ENCODE results near the gene C1QTNF12. TPM values are rescaled to one million over a fixed set of nuclear protein-coding genes. Genes with fewer than 3 reads are reported as not detected.

C1QTNF12 gene
- total RNA-seq, 2 experiments from 2014 or later: 1.2 to 1.4 TPM

- Mint-ChIP-seq H3K4me3 (no peak overlapping the region), H3K36me3 (ENCODE audit: low read depth) (no peaks in the 10 kb centered on the region), H3K27me3 (no peaks in the 10 kb centered on the region), H3K4me1 (no peaks in the 10 kb centered on the region), H3K27ac (no peak overlapping the region), H3K9me3 (no peaks in the 10 kb centered on the region)
- DNase-seq: no peak
- POLR2A ChIA-PET: no interaction called here
- CTCF ChIA-PET: interaction anchor here (0.8 to 1.0 kb wide), 3 partner anchors 46 to 300 kb away, joined by 3 to 4 read pairs (median 3); no protein-coding TSS in a partner anchor
Observed at GRCh38 chr1:1239614-1240347, 6.7 kb downstream of the C1QTNF12 start.

GRCh38 chr1:1239227-1239613, 7.3 kb downstream of the C1QTNF12 start:
- POLR2A ChIA-PET: no interaction called here
- DNase-seq: no peak
- no peak overlapping the region for H3K4me3 Mint-ChIP-seq
- no peak overlapping the region for H3K27ac Mint-ChIP-seq
- peaks cover 5% of the 10 kb centered on the region for H3K4me1 Mint-ChIP-seq
- H3K36me3 Mint-ChIP-seq (ENCODE audit: low read depth): peaks cover 2% of the 10 kb centered on the region
- no peaks in the 10 kb centered on the region for H3K27me3 Mint-ChIP-seq
- no peaks in the 10 kb centered on the region for H3K9me3 Mint-ChIP-seq
- CTCF ChIA-PET: interaction anchor here (0.8 to 1.0 kb wide), 3 partner anchors 46 to 299 kb away, joined by 3 to 4 read pairs (median 3); no protein-coding TSS in a partner anchor

GRCh38 chr1:1238702-1239178, 7.8 kb downstream of the C1QTNF12 start:
- Mint-ChIP-seq H3K4me3 (no peak overlapping the region), H3K27me3 (no peaks in the 10 kb centered on the region), H3K27ac (peak overlapping the region; percentile 54), H3K4me1 (peaks cover 10% of the 10 kb centered on the region), H3K9me3 (no peaks in the 10 kb centered on the region), H3K36me3 (ENCODE audit: low read depth) (peaks cover 2% of the 10 kb centered on the region)
- POLR2A ChIA-PET: no interaction called here
- no peak for DNase-seq
- CTCF ChIA-PET: no interaction called here

GRCh38 chr1:1237874-1238701, 8.4 kb downstream of the C1QTNF12 start:
- no peak for DNase-seq
- CTCF ChIA-PET: interaction anchor here (2.1 kb wide), 1 partner anchor 115 kb away, joined by 8 read pairs; no protein-coding TSS in a partner anchor
- no peaks in the 10 kb centered on the region for H3K27me3 Mint-ChIP-seq
- H3K9me3 Mint-ChIP-seq: no peaks in the 10 kb centered on the region
- no peak overlapping the region for H3K27ac Mint-ChIP-seq
- H3K4me1 Mint-ChIP-seq: peaks cover 14% of the 10 kb centered on the region
- POLR2A ChIA-PET: no interaction called here
- no peak overlapping the region for H3K4me3 Mint-ChIP-seq
- peaks cover 6% of the 10 kb centered on the region for H3K36me3 Mint-ChIP-seq (ENCODE audit: low read depth)

- no peaks in the 10 kb centered on the region for H3K9me3 Mint-ChIP-seq
- no peak overlapping the region for H3K4me3 Mint-ChIP-seq
- CTCF ChIA-PET: interaction anchor here (2.1 kb wide), 1 partner anchor 114 kb away, joined by 8 read pairs; no protein-coding TSS in a partner anchor
- H3K27me3 Mint-ChIP-seq: no peaks in the 10 kb centered on the region
- H3K36me3 Mint-ChIP-seq (ENCODE audit: low read depth): peaks cover 6% of the 10 kb centered on the region
- DNase-seq: no peak
- peaks cover 14% of the 10 kb centered on the region for H3K4me1 Mint-ChIP-seq
- POLR2A ChIA-PET: no interaction called here
- no peak overlapping the region for H3K27ac Mint-ChIP-seq
Observed at GRCh38 chr1:1236945-1237873, 9.3 kb downstream of the C1QTNF12 start.

- POLR2A ChIA-PET: no interaction called here
- no peak overlapping the region for H3K27ac Mint-ChIP-seq
- H3K4me3 Mint-ChIP-seq: no peak overlapping the region
- H3K27me3 Mint-ChIP-seq: no peaks in the 10 kb centered on the region
- H3K9me3 Mint-ChIP-seq: no peaks in the 10 kb centered on the region
- peaks cover 6% of the 10 kb centered on the region for H3K36me3 Mint-ChIP-seq (ENCODE audit: low read depth)
- DNase-seq: no peak
- CTCF ChIA-PET: interaction anchor here (2.1 kb wide), 1 partner anchor 113 kb away, joined by 8 read pairs; no protein-coding TSS in a partner anchor
- H3K4me1 Mint-ChIP-seq: peaks cover 14% of the 10 kb centered on the region
Observed at GRCh38 chr1:1236176-1236763, 10.3 kb downstream of the C1QTNF12 start.

- no peaks in the 10 kb centered on the region for H3K9me3 Mint-ChIP-seq
- CTCF ChIA-PET: interaction anchor here (0.6 kb wide), 1 partner anchor 47 kb away, joined by 5 read pairs; no protein-coding TSS in a partner anchor
- no peak for DNase-seq
- no peak overlapping the region for H3K27ac Mint-ChIP-seq
- H3K4me1 Mint-ChIP-seq: peaks cover 20% of the 10 kb centered on the region
- no peak overlapping the region for H3K4me3 Mint-ChIP-seq
- peaks cover 12% of the 10 kb centered on the region for H3K36me3 Mint-ChIP-seq (ENCODE audit: low read depth)
- H3K27me3 Mint-ChIP-seq: no peaks in the 10 kb centered on the region
- POLR2A ChIA-PET: no interaction called here
Observed at GRCh38 chr1:1235016-1235744, 11.3 kb downstream of the C1QTNF12 start.

- ChIA-PET CTCF (interaction anchor here (0.6 kb wide), 1 partner anchor 46 kb away, joined by 5 read pairs; no protein-coding TSS in a partner anchor), POLR2A (no interaction called here)
- H3K4me1 Mint-ChIP-seq: peaks cover 28% of the 10 kb centered on the region
- peaks cover 18% of the 10 kb centered on the region for H3K36me3 Mint-ChIP-seq (ENCODE audit: low read depth)
- H3K9me3 Mint-ChIP-seq: no peaks in the 10 kb centered on the region
- peak overlapping the region; percentile 65 for H3K4me3 Mint-ChIP-seq
- DNase-seq: no peak
- no peak overlapping the region for H3K27ac Mint-ChIP-seq
- H3K27me3 Mint-ChIP-seq: no peaks in the 10 kb centered on the region
Observed at GRCh38 chr1:1234180-1234808, 12.2 kb downstream of the C1QTNF12 start.

GRCh38 chr1:1233567-1233892, 13.0 kb downstream of the C1QTNF12 start:
- no peak for DNase-seq
- Mint-ChIP-seq H3K4me3 (peak overlapping the region; percentile 65), H3K4me1 (peaks cover 31% of the 10 kb centered on the region), H3K27ac (peak overlapping the region; percentile 82), H3K27me3 (no peaks in the 10 kb centered on the region), H3K36me3 (ENCODE audit: low read depth) (peaks cover 19% of the 10 kb centered on the region), H3K9me3 (no peaks in the 10 kb centered on the region)
- ChIA-PET POLR2A (no interaction called here), CTCF (no interaction called here)

GRCh38 chr1:1232796-1233566, 13.5 kb downstream of the C1QTNF12 start:
- H3K36me3 Mint-ChIP-seq (ENCODE audit: low read depth): peaks cover 19% of the 10 kb centered on the region
- peak overlapping the region; percentile 82 for H3K27ac Mint-ChIP-seq
- no peaks in the 10 kb centered on the region for H3K27me3 Mint-ChIP-seq
- no peak for DNase-seq
- ChIA-PET CTCF (no interaction called here), POLR2A (no interaction called here)
- H3K4me3 Mint-ChIP-seq: peak overlapping the region; percentile 66
- H3K9me3 Mint-ChIP-seq: no peaks in the 10 kb centered on the region
- H3K4me1 Mint-ChIP-seq: peaks cover 31% of the 10 kb centered on the region
